Hepatocyte (in vitro differentiated cells): ENCODE measurements around the gene MAGI1. TPM values are rescaled to one million over a fixed set of nuclear protein-coding genes. Genes with fewer than 3 reads are reported as not detected.

Experiments
- DNase-seq: peaks from one replicate; pipeline ENCODE4 v3.0.0-alpha.2; 2016; ENCODE audit warnings: low spot score
- H2AFZ ChIP-seq: fragments of 200-600 bp; sonication (generic); 2 replicates; pipeline ENCODE4 v1.6.0; 2016; ENCODE audit warnings: antibody characterized with exemption, mild to moderate bottlenecking
- H3K27ac ChIP-seq: fragments of 200-600 bp; sonication (generic); 2 replicates; pipeline ENCODE4 v1.5.1; 2016; ENCODE audit warnings: mild to moderate bottlenecking
- H3K27me3 ChIP-seq: fragments of 200-600 bp; sonication (generic); 2 replicates; pipeline ENCODE4 v1.6.1; 2016
- H3K36me3 ChIP-seq: fragments of 200-600 bp; sonication (generic); replicated peaks from 2 replicates; pipeline ENCODE4 v1.5.1; 2016; ENCODE audit warnings: low read depth; ENCODE audit not compliant: insufficient read depth
- H3K4me1 ChIP-seq: fragments of 200-600 bp; sonication (generic); 2 replicates; pipeline ENCODE4 v1.5.1; 2016; ENCODE audit warnings: mild to moderate bottlenecking, moderate library complexity; ENCODE audit not compliant: insufficient read depth
- H3K4me2 ChIP-seq: fragments of 200-600 bp; sonication (generic); 2 replicates; pipeline ENCODE4 v1.6.0; 2016
- H3K4me3 ChIP-seq: fragments of 200-600 bp; sonication (generic); 2 replicates; pipeline ENCODE4 v1.5.1; 2016; ENCODE audit warnings: mild to moderate bottlenecking
- H3K79me2 ChIP-seq: fragments of 200-600 bp; sonication (generic); 2 replicates; pipeline ENCODE4 v1.6.0; 2017; ENCODE audit warnings: mild to moderate bottlenecking
- H3K9me2 ChIP-seq: fragments of 200-600 bp; sonication (generic); replicated peaks from 2 replicates; pipeline ENCODE4 v1.6.0; 2017; ENCODE audit warnings: mild to moderate bottlenecking; ENCODE audit not compliant: insufficient read depth
- H3K9me3 ChIP-seq: fragments of 200-600 bp; sonication (generic); 2 replicates; pipeline ENCODE4 v1.5.1; 2016; ENCODE audit warnings: low read depth, mild to moderate bottlenecking
- H4K20me1 ChIP-seq: fragments of 200-600 bp; sonication (generic); 2 replicates; pipeline ENCODE4 v1.6.0; 2016; ENCODE audit warnings: mild to moderate bottlenecking; ENCODE audit not compliant: insufficient read depth, poor library complexity, severe bottlenecking
- CTCF ChIP-seq: fragments of 200-600 bp; sonication (generic); IDR thresholded peaks from 2 replicates; pipeline ENCODE4 v1.5.1; 2016; ENCODE audit warnings: antibody characterized with exemption, mild to moderate bottlenecking; ENCODE audit not compliant: poor library complexity
- EZH2 ChIP-seq: fragments of 200-600 bp; sonication (generic); IDR thresholded peaks from 2 replicates; pipeline ENCODE4 v1.6.1; 2016; ENCODE audit warnings: antibody characterized with exemption, mild to moderate bottlenecking, borderline replicate concordance
- EZH2phosphoT487 ChIP-seq: fragments of 200-600 bp; sonication (generic); IDR thresholded peaks from one replicate; pipeline ENCODE4 v1.6.1; 2018; ENCODE audit warnings: antibody characterized with exemption, mild to moderate bottlenecking, low read depth, moderate library complexity; ENCODE audit not compliant: unreplicated experiment, severe bottlenecking
- WGBS: methylation state at CpG from one replicate; pipeline ENCODE4 v1.1.6; 2016; ENCODE audit warnings: low lambda C conversion rate; ENCODE audit errors: missing lambda C conversion rate; 5-methylcytosine and 5-hydroxymethylcytosine counted together
- polyA plus RNA-seq: library from polyadenylated mRNA; unstranded; fragments of >200 nt; fragmentation: Nextera tagmentation; extraction: Ambion mirVana; gene quantifications from 2 replicates; pipeline ENCODE4 v1.2.1, GENCODE V29; 2016
- total RNA-seq: library from RNA; depleted of rRNA; stranded (reverse); fragments of >200 nt; gene quantifications from 2 replicates; pipeline ENCODE4 v1.2.3, GENCODE V29; 2014

Gene MAGI1
- total and polyA plus RNA-seq, 2 experiments from 2014 or later, result 26.2 to 43.5 TPM

GRCh38 chr3:65581313-65581712 is 457.4 kb downstream of the MAGI1 start:
- DNase-seq, result no peak
- no peaks in the 10 kb centered on the region for H4K20me1 ChIP-seq
- no peak overlapping the region for H3K4me2 ChIP-seq
- H3K4me3 ChIP-seq, result no peak overlapping the region
- H3K9me3 ChIP-seq, result no peaks in the 10 kb centered on the region
- WGBS, result 94% methylated on average over 2 of the region's 2 CpGs
- no peaks in the 10 kb centered on the region for H3K4me1 ChIP-seq
- H3K27me3 ChIP-seq, result no peaks in the 10 kb centered on the region
- H3K36me3 ChIP-seq, result no peaks in the 10 kb centered on the region
- H2AFZ ChIP-seq, result no peak overlapping the region
- no peak overlapping the region for H3K27ac ChIP-seq
- H3K9me2 ChIP-seq, result no peaks in the 10 kb centered on the region
- peaks cover 32% of the 10 kb centered on the region for H3K79me2 ChIP-seq
- TF ChIP-seq EZH2 (no peak), EZH2phosphoT487 (no peak), CTCF (no peak)

- Histone ChIP-seq H3K36me3 (no peaks in the 10 kb centered on the region), H3K9me3 (no peaks in the 10 kb centered on the region), H3K79me2 (peaks cover 15% of the 10 kb centered on the region), H3K4me3 (no peak overlapping the region), H3K27me3 (no peaks in the 10 kb centered on the region), H3K4me2 (no peak overlapping the region), H3K27ac (no peak overlapping the region), H3K9me2 (no peaks in the 10 kb centered on the region), H4K20me1 (no peaks in the 10 kb centered on the region), H2AFZ (no peak overlapping the region), H3K4me1 (no peaks in the 10 kb centered on the region)
- TF ChIP-seq EZH2, result no peak
- TF ChIP-seq CTCF, result no peak
- TF ChIP-seq EZH2phosphoT487, result no peak
- no peak for DNase-seq
- WGBS, result 98% methylated on average over 4 of the region's 5 CpGs
These were observed 459.9 kb downstream of the MAGI1 start for GRCh38 chr3:65578861-65579260.

GRCh38 chr3:65577843-65578430 is 460.8 kb downstream of the MAGI1 start:
- WGBS, result 90% methylated on average over 8 of the region's 8 CpGs
- Histone ChIP-seq H3K4me3 (no peak overlapping the region), H3K4me1 (no peaks in the 10 kb centered on the region), H3K4me2 (no peak overlapping the region), H3K9me2 (no peaks in the 10 kb centered on the region), H3K27me3 (no peaks in the 10 kb centered on the region), H3K9me3 (peaks cover 4% of the 10 kb centered on the region), H3K36me3 (no peaks in the 10 kb centered on the region), H3K27ac (no peak overlapping the region), H3K79me2 (peaks cover 21% of the 10 kb centered on the region), H2AFZ (no peak overlapping the region), H4K20me1 (no peaks in the 10 kb centered on the region)
- DNase-seq, result no peak
- no peak for TF ChIP-seq EZH2phosphoT487
- TF ChIP-seq CTCF, result no peak
- no peak for TF ChIP-seq EZH2
